Measurements from ENCODE around the gene POU2AF3.

DNA sequence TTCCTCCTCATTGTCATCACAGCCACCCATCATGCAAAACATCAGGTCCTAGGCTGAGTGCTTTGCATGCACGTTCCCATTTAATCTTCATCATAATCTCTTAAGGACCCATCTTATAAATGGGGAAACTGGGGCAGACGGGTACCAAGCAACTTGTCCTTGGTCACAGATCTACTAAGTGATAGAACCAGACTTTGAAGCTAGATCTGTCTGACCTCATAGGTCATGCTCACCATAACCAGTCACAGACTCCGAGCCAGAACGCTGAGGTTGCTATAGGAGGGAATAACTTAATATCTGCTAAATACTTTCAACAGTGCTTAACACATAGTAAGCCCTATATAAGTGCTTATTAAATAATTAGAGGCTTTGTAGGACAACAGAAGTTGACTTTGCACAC lies 37.7 kb downstream of the POU2AF3 start:
- TF ChIP-seq, protein P1, sequence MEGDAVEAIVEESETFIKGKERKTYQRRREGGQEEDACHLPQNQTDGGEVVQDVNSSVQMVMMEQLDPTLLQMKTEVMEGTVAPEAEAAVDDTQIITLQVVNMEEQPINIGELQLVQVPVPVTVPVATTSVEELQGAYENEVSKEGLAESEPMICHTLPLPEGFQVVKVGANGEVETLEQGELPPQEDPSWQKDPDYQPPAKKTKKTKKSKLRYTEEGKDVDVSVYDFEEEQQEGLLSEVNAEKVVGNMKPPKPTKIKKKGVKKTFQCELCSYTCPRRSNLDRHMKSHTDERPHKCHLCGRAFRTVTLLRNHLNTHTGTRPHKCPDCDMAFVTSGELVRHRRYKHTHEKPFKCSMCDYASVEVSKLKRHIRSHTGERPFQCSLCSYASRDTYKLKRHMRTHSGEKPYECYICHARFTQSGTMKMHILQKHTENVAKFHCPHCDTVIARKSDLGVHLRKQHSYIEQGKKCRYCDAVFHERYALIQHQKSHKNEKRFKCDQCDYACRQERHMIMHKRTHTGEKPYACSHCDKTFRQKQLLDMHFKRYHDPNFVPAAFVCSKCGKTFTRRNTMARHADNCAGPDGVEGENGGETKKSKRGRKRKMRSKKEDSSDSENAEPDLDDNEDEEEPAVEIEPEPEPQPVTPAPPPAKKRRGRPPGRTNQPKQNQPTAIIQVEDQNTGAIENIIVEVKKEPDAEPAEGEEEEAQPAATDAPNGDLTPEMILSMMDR (IDR thresholded peaks at IDR 0.05 in 4 of 5, conservative IDR thresholded peaks at IDR 0.05 in 1 of 5), result no peak
- no peak for TF ChIP-seq POLR2A (IDR thresholded peaks at IDR 0.05)

Data from gastrocnemius medialis (tissue), 4 donors.